Mucosa of rectum (tissue), 2 donors: ENCODE measurements around the gene GTF2H3.

Source experiments
- H3K27ac ChIP-seq, 2 donors: one replicate each; pipeline ENCODE4 v1.7.0; 2013; ENCODE audit warnings: inconsistent platforms in 2 of 2, low read depth in 2 of 2, low read length in 2 of 2
- H3K27me3 ChIP-seq, 2 donors: one replicate each; pipeline ENCODE4 v1.7.0; 2013; ENCODE audit warnings: low read length in 2 of 2; ENCODE audit not compliant: control insufficient read depth in 2 of 2, insufficient read depth in 2 of 2
- H3K36me3 ChIP-seq, 2 donors: one replicate each; pipeline ENCODE4 v1.7.0; 2013; ENCODE audit warnings: low read length in 2 of 2; ENCODE audit not compliant: control insufficient read depth in 2 of 2, insufficient read depth in 2 of 2
- H3K4me1 ChIP-seq, 2 donors: one replicate each; pipeline ENCODE4 v1.7.0; 2013; ENCODE audit warnings: low read length in 2 of 2, mild to moderate bottlenecking in 1 of 2; ENCODE audit not compliant: control insufficient read depth in 2 of 2, insufficient read depth in 2 of 2
- H3K4me3 ChIP-seq, 2 donors: one replicate each; pipeline ENCODE4 v1.7.0; 2013; ENCODE audit warnings: low read length in 2 of 2
- H3K9ac ChIP-seq, 2 donors: one replicate each; pipeline ENCODE4 v1.7.0; 2013; ENCODE audit warnings: low read length in 2 of 2, low read depth in 1 of 2, mild to moderate bottlenecking in 1 of 2
- H3K9me3 ChIP-seq, 2 donors: one replicate each; pipeline ENCODE4 v1.7.0; 2013; ENCODE audit warnings: low read length in 2 of 2; ENCODE audit not compliant: control insufficient read depth in 2 of 2
- donor health status: healthy.
- donor health status: Normal muscosa, but diverticular disease.

Gene GTF2H3

DNA sequence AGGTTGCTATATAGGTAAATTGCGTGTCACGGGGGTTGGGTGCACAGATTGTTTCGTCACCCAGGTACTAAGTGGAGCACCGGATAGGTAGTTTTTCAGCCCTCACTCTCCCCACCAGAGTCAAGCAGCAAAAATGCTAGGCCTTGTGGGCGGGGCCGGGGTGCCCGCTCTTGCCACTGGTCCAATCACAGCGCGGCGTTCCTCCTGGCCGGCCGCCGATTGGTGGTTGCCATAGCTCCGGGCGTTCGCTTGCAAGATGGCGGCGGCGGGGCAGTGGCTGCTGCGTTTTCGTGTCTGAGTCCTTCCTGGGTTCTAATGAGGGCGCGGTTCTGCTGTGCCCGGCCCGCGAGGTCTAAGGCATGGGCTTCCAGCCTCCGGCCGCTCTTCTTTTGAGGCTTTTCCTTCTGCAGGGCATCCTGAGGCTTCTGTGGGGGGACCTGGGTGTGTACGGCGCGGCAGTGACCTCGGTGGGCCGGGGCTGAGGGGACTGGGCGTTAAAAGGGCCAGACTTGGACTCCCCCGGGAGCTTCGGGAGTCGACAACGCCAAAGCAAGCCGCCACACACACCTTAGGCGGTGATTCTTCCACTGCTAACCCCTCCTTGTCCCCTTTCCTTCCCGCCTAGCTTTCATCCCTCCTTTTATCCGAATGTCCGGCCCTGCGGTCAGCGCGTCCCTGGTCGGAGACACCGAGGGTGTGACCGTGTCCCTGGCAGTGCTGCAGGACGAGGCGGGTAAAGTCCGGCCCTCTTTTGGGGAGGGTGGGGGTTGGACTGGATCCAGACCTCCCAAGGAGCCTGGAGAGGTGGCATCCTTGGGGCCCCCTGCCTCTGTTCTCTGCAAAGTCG is 37.5 kb downstream of the GTF2H3 start, which contains the start of gene TCTN2:
TSS of gene TCTN2 (plus strand) at position 232 of the 847 bp plus-strand sequence. CDS start at position 360, 128 bp downstream.
- no peaks in the 10 kb centered on the region for H3K27me3 ChIP-seq
- peak within 1 kb of the TSS in 1 of 2 donors; percentile 17 for H3K27ac ChIP-seq
- H3K4me3 ChIP-seq: peak within 1 kb of the TSS; percentile 93 to 94
- no peaks in the 10 kb centered on the region for H3K9me3 ChIP-seq
- H3K4me1 ChIP-seq: peaks cover 6 to 10% of the 10 kb centered on the region in 2 donors
- peaks cover 4 to 7% of the 10 kb centered on the region in 2 donors for H3K36me3 ChIP-seq
- H3K9ac ChIP-seq: peak within 1 kb of the TSS; percentile 74 to 79

DNA sequence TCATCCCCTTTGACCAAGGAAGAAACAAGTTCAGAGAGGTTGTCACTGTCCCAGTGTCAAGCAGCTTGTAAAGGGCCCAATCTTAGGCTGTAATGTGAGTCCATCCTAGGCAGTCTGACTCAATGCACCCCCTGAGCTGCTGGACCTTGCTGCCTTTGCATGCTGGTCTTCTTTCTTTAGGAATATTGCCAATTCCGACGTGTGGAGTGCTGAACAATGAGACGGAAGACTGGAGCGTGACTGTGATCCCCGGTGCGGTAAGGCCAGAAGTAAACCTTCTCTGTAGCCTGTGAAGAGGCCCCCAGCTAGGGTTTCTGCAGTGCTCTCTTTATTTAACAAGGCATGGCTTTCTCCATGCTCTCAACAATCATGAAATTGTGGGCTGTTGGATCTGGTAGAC is 38.2 kb downstream of the GTF2H3 start:
- no peak overlapping the region for H3K27ac ChIP-seq
- H3K9me3 ChIP-seq: no peaks in the 10 kb centered on the region
- peak overlapping the region in 1 of 2 donors; percentile 93 for H3K4me3 ChIP-seq
- no peaks in the 10 kb centered on the region for H3K27me3 ChIP-seq
- peaks cover 6 to 10% of the 10 kb centered on the region in 2 donors for H3K4me1 ChIP-seq
- H3K36me3 ChIP-seq: peaks cover 4 to 7% of the 10 kb centered on the region in 2 donors
- no peak overlapping the region for H3K9ac ChIP-seq

DNA sequence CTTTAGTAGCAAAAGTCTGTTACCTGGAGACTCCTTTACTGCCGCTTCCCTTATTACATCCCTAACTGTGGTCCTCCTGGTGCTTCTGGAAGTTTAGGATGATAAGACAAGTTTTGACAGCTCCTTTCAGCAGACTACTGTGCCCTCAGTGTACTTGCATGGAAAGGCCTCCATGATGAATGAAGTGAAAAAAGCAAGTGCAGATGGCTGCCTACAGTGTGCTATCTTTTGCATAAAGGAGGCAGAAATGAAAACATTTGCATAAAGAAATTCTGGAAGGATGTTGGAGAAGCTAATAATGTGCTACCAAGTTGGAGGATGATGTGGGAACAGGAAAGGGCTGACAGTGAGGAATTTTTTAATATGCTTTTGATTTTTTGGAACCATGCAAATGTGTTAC is 41.8 kb downstream of the GTF2H3 start:
- Histone ChIP-seq H3K4me3 (no peak overlapping the region), H3K27ac (no peak overlapping the region), H3K27me3 (no peaks in the 10 kb centered on the region), H3K36me3 (peaks cover 4 to 7% of the 10 kb centered on the region in 2 donors), H3K9me3 (no peaks in the 10 kb centered on the region), H3K4me1 (peaks cover 6 to 10% of the 10 kb centered on the region in 2 donors), H3K9ac (no peak overlapping the region)

DNA sequence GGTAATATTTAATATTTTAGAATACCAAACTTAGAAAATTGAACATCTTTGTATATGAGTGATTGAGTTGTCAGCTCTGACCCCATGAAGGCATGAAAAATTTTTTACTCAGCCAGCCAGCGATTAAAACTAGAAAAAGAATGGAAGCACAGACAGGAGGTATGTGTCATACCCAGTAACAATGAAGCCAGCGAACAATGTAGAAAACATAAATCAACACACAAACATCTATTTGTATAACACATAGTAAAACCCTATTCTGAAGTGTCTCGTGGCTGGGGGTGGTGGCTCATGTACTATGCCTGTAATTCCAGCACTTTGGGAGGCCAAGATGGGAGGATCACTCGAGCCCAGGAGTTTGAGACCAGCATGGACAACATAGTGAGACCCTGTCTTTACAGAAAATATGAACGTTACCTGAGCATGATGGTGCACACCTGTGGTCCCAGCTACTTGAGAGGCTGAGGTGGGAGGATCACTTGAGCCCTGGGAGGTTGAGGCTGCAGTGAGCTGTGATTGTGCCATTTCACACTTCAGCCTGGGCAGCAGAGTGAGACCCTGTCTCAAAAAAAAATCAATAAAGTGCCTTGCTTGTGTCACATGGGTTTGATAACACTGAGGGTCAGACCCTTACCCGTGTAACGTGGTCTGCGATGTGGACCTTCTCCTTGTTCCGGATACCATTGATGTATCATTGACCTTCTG is 43.1 kb downstream of the GTF2H3 start:
- Histone ChIP-seq H3K27me3 (no peaks in the 10 kb centered on the region), H3K36me3 (peaks cover 4 to 7% of the 10 kb centered on the region in 2 donors), H3K9me3 (no peaks in the 10 kb centered on the region), H3K27ac (no peak overlapping the region), H3K9ac (no peak overlapping the region), H3K4me3 (no peak overlapping the region), H3K4me1 (peaks cover 2 to 4% of the 10 kb centered on the region in 2 donors)

DNA sequence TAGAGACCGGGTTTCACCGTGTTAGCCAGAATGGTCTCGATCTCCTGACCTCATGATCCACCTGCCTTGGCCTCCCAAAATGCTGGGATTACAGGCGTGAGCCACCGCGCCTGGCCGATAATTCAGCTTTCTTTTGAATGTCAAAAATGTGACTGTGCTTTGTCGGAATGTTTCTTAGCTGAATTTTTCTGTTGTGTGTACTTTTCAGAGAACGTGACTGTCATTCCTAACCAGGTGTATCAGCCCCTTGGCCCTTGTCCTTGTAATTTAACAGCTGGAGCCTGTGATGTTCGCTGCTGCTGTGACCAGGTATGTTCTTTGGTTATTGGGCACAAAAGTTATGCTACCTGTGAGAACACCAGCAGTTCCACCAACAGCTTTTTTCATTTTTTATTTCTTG is 45.4 kb downstream of the GTF2H3 start:
- Histone ChIP-seq H3K9me3 (no peaks in the 10 kb centered on the region), H3K9ac (no peak overlapping the region), H3K27ac (no peak overlapping the region), H3K27me3 (no peaks in the 10 kb centered on the region), H3K4me1 (no peaks in the 10 kb centered on the region), H3K4me3 (no peak overlapping the region), H3K36me3 (peaks cover 4 to 6% of the 10 kb centered on the region in 2 donors)

DNA sequence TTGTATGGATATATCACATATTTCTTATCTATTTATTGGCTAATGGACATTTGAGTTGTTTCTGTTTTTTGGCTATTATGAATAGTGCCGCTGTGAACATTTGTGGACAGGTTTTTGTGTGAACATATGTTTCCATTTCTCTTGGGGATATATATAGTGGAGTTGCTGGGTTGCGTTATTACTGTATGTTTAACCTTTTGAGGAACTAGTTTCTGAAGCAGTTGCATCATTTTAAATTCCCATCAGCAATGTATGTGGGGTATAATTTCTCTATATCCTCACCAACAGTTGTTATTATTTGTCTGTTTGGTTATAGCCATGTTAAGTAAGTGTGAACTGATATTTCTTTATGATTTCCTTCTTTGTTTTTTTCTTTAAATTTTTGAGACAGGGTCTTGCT is 48.0 kb downstream of the GTF2H3 start:
- no peak overlapping the region for H3K27ac ChIP-seq
- H3K4me3 ChIP-seq: no peak overlapping the region
- no peak overlapping the region for H3K9ac ChIP-seq
- H3K36me3 ChIP-seq: peaks cover 0 to 4% of the 10 kb centered on the region in 2 donors
- H3K27me3 ChIP-seq: no peaks in the 10 kb centered on the region
- H3K9me3 ChIP-seq: no peaks in the 10 kb centered on the region
- no peaks in the 10 kb centered on the region for H3K4me1 ChIP-seq

DNA sequence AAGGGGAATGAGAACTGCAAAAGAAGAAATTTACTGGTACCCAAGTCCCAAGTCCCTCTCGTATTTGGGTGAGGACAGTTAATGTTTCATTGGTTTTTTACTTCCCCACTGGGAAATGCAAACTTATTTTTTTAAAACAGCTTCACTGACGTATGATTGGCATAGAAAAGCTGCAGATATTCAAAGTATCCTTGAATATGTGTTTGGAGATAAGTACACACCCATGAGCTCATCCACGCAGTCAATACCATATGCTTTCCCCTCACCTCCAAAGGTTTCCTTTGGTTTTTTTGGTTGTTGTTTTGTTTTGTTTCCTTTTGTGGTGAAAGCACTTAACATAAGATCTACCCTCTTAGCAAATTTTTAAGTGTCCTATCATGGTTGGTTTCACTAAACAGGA is 50.3 kb downstream of the GTF2H3 start:
- no peaks in the 10 kb centered on the region for H3K9me3 ChIP-seq
- H3K9ac ChIP-seq: no peak overlapping the region
- H3K4me1 ChIP-seq: no peaks in the 10 kb centered on the region
- H3K4me3 ChIP-seq: no peak overlapping the region
- peaks cover 0 to 9% of the 10 kb centered on the region in 2 donors for H3K36me3 ChIP-seq
- H3K27ac ChIP-seq: no peak overlapping the region
- no peaks in the 10 kb centered on the region for H3K27me3 ChIP-seq

DNA sequence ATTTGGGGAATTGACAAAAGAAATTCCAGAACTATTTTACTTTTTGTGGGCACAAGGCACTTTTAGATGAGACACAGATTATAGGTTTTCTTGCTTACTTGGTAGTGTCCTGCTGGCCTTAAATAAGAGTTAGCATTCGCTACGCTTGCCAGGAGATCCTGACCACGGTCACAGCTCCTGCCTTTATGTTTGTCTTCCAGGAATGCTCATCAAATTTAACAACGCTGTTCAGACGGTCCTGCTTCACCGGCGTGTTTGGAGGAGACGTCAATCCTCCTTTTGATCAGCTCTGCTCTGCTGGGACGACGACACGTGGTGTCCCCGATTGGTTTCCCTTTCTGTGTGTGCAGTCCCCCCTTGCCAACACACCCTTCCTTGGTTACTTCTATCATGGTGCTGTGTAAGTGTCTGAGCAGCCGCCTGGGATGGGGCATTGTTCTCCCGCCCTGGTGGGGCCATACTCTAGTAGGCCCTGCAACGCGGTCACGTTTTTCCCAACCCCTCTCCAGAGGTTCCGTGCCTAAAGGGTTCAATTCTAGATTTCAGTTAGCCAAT is 53.1 kb downstream of the GTF2H3 start:
- Histone ChIP-seq H3K27me3 (no peaks in the 10 kb centered on the region), H3K9ac (no peak overlapping the region), H3K4me3 (no peak overlapping the region), H3K4me1 (no peaks in the 10 kb centered on the region), H3K27ac (no peak overlapping the region), H3K36me3 (peaks cover 0 to 19% of the 10 kb centered on the region in 2 donors), H3K9me3 (no peaks in the 10 kb centered on the region)

DNA sequence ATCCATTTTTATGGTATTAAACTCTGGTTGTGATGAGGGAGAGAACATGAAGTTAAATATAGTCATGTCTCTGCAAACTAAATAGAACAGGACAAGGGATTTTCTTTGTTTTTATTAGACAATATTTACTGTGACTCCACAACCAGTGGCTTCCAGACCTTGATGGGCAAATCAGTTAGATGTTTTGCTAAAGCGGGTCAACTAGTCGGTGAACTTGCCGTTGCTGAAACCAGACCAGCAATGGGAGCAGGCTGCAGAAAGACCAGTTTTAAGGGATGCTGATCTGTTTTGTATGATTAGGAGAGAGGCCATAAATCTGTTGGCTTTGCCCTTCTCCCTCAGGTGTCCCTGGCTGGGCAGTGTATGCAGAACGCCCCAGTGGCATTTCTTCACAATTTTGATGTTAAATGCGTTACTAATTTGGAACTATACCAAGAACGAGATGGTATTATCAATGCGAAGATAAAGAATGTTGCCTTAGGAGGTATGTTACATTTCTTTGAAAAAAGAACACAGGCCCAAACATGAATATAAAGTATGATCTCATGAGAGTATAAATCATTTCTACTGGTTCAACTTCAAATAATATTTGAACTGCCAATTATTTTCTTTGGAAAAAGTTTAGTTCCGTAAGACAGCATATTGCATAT is 56.7 kb downstream of the GTF2H3 start:
- H3K4me3 ChIP-seq: no peak overlapping the region
- no peak overlapping the region for H3K9ac ChIP-seq
- no peak overlapping the region for H3K27ac ChIP-seq
- H3K9me3 ChIP-seq: no peaks in the 10 kb centered on the region
- no peaks in the 10 kb centered on the region for H3K4me1 ChIP-seq
- H3K36me3 ChIP-seq: peaks cover 3 to 26% of the 10 kb centered on the region in 2 donors
- H3K27me3 ChIP-seq: no peaks in the 10 kb centered on the region
